CMK (cell line): ENCODE data around the gene KCNT1.
A peak's percentile ranks its signal among the peaks of the same experiment; 100 is the strongest.

ENCODE experiments used
- DNase-seq: peaks from one replicate; pipeline ENCODE4 v3.0.0-alpha.2; 2010; ENCODE audit warnings: low read depth

The KCNT1 gene

DNA sequence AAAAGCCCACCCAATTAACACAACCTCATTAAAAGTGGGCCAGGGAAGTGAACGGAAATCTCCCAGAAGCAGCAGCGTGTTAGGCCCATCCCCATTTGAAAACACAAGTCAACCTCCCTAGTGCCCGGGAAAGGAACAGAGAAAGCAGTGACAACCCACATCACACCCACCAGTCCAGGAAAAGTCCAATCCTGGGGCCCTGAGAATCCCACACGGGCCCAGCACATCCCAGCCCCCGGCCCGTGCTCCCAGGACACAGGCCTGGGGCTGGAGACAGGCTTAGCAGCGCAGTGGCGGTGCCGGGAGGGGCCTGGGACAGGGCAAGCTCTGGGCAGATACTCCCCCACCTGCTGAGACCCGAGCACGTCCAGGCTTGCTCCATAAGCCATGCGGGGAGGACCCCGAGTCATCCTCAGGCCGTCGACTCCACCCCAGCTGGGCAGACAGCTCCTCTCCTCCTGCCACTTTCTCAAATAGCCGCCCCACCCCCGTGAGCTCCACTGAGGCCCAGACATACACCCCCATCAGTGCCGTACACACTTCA, 101.0 kb downstream of the KCNT1 start:
- DNase-seq = no peak

DNA sequence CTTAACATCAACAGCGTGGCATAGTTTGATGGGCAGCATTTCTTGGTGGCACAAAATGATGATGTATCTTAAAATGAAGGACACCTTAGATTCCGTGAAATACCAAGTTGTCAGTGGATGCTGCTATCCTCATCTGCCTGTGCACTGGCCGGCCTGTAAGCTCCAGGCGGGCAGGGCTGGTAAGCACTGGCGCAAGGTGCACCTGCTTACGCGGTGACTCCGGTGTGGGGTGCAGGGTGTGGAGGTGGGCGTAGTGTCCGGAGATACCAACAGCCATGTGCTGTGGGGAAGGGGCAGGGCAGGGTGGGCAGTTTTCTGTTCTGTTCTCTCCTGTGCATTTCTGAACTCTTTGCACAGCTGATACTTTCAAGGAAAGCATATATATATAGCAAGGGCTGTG, 101.5 kb downstream of the KCNT1 start:
- DNase-seq = no peak

DNA sequence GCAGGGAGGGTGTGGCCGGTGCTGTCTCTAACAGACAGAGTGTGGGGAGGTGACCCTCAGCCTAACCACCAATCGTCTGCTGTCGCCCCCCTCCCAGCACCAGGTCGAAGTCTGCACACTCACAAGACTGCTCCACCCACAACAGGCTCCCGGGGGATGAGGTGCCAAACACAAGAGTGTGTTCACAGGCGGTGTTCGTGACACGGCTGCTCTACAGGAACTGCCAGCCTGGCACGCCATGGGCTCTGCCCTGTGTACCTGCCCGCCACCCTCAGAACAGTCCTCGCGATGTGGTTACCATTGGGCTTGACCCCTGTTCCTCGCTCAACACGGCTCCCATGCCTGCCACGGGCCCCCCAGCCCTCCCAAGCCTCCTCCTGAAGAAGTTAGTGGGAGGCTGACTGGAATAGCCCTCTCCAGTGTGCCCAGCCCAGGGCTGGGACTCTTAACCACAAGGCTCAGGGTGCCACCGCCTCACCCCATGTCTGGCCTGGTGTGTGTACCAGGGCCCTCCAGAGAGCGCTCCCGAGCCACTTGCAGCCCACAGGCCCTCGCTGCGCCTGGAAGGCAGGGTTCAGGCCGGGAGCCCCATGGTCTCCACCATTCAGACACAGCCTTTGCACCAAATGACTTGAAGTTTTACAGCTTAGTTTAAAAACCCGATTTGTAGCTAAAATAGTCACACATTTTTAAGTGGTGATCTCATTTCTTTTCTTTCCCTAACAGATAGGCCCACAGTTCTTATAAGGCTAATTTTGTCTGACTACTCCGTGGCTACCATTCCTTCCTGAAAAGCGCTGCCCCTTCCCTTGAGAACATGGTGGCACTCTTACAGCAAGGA, 102.8 kb downstream of the KCNT1 start:
- DNase-seq = no peak

DNA sequence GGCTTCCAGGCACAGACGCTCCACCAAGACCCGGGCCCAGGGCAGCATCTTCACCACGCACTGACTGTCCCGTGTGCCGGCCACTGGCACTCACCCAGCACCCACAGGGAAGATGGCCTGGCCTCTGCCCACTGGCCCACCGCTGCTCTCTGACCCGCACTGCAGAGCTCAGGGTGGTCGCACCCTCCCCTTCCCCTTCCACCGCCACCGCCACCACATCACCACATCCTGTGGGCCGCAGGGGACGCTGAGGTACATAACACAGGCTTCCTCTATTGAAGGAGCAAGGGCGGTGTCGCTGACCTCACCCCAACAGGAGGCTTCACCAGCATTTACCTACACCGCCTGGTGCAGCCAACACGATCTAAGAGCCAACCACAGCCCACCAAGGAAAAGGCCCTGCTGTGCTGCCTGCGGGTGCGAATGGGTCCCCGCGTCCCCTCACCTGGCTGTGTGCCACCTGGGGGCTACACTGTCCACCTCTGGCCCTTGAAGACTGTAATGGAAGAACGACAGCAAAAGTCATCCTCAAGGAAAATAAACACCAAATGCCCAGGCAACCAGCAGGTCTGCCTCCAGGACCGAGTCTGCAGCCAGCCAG, 103.5 kb downstream of the KCNT1 start:
- DNase-seq = peak; percentile 22

DNA sequence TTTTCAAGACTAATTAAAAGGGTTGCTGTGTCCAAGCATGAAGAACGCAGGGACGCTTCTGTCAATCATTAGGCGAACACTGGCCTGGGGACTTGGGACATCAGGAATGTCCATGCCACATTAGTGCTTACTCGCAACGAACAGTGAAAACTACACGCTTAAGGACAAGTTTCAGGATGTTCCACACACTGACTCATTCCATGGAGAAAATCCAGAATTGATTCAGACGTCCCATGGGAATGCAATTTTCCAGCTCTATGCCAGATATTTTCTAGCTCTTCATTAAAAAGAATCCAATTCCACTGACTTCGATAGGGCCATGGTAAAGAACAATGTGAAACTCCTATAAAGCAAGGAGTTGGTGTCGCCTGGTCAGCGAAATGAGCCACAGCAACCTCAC, 107.2 kb downstream of the KCNT1 start:
- no peak for DNase-seq

DNA sequence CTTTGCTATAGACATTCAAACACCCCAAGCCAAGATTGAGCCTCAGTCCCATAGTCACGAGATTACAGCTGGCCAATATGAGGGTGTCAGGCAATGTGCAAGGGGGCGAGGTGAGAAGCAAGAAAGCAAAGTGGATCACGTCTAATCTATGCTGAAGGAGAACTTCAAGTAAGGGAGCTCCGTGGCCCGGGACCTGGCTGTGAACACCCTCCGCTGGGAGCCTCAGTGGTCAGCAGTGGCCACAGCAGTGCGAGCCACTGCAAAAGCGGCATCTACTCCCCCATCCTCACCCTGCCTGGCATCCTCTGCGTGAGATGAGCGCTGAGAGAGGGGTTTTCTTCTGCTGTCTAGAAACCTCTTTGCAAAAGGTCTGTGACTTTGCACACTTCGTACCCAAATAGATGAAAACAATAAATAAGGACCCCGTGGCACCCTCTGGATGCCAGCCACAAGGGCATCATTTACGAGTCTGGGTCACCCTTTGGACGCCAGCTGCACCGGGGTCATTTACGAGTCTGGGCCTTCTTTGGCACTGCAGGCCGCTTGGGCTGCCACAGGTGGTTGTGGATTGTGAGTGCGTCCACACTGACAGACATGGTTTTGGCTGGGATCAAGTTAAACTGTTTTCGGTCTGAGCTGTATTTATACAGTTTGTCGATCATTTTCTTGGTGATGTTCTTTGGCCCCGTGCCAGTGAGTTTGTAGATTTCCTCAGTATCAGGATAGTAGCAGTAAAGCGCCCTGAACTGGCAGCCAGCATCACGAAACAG, 109.0 kb downstream of the KCNT1 start:
- no peak for DNase-seq

DNA sequence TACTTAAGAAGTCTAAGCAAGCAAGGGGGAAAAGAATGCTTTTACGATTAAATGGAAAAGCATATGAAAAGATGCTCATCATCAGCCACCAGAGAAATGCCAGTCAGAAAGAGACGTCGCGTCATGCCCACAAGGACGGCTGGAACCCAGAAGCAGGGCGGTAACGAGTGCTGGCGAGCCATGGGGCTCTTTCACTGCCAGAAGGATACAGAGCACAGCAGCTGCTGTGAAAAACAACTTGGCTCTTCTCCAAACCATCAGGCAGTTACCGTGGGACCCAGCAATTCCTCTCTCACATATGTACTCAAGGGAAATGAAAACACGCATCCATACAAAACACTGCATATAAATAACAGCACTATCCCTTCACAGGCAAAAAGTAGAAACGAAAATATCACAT, 109.8 kb downstream of the KCNT1 start:
- no peak for DNase-seq

DNA sequence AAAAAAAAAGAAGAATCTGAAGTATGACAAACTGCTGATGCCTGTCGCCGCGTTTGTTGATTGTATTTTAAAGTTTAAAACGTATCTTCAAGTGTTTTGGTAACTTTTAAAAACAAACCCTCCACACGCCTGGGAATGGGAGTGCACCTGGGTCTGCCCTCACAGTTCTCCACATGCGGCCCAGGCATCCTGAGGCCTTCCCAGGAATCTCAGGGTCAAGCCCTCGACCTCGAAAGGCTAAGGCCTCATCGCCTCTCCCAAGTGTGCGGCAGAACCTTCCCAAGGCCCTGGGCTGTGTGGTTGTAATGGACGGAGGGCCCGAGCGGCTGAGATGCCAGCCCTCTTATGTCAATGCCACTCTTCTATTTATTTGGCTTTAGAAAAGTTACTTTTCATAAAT, 111.0 kb downstream of the KCNT1 start:
- DNase-seq = no peak

DNA sequence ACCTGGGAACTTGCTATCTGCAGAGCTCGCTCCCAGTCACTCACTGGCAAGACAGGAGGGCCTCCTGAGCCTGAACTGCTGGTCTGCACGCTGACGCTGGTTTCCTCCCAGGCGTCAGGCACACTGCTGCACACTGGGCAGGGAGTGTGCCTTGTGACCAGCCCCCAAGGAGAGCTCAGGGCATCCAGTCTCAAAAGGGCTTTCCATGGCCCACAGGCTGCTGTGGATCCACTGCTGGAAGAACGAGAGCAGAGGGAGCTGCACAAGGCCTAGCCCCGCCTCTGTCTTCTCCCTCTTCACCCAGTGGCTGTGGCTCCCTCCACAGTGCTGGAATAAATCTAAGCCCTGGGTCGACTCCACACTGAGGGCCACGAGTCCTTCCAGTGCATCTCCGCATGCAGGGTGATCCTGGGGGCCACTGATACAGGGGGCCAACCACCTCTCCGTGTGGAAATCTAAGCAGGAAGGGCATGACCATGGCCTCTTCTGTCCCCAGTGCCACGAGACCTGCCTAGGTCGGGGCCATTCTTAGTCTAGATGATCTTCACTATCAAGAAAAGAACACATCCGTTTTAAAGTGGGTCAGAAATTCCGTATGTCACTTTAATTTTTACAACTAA, 111.8 kb downstream of the KCNT1 start:
- no peak for DNase-seq

DNA sequence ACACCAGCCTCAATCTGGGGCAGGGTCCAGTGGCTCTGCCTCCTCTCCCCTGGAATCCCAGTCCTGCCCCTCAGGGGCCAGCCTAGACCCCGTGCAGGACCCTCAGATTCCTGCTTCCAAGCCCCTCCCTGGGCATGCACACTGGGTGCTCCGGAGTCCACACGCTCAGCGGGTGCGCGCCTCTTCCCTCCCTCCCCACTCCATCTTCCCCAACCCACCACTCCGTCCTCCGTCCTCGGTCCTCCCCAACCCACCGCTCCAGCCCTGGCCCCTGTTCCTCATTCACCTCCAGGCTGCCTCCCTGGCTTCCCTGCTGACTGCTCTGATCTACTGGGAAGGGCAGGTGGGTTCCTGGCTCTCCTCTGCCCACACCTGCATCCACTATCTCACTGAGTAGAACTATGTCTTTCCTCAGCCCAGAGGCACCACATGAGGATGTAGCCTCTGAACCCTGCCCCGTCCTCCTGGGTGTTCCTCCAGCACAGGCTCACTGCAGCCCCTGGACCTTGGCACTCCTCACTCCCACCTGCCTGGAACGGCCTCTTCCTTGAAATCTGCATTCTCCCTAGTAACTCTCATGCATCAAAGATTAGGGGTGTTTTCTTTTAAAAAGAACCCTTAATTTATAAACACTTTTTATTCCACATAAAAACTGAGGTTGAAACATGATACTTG, 112.6 kb downstream of the KCNT1 start:
- no peak for DNase-seq

DNA sequence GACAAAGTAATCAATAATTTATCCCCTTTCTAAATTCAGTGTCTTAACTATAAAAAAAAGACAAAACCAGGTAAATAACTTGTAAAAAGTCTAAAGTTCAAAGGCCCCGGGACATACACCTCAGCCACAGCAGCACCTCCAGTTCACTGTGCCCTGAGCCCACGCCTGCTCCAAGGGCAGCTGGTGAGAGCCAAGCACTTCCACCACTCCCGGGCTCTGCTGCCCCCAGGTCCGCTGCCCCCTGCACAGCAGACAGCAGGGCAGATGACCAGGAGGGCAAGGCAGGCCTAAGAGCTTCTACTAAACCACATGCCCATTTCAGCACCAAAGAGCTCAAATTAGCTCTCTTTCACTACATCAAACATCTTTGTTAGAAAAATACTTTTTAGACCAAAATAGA, 113.4 kb downstream of the KCNT1 start:
- no peak for DNase-seq

DNA sequence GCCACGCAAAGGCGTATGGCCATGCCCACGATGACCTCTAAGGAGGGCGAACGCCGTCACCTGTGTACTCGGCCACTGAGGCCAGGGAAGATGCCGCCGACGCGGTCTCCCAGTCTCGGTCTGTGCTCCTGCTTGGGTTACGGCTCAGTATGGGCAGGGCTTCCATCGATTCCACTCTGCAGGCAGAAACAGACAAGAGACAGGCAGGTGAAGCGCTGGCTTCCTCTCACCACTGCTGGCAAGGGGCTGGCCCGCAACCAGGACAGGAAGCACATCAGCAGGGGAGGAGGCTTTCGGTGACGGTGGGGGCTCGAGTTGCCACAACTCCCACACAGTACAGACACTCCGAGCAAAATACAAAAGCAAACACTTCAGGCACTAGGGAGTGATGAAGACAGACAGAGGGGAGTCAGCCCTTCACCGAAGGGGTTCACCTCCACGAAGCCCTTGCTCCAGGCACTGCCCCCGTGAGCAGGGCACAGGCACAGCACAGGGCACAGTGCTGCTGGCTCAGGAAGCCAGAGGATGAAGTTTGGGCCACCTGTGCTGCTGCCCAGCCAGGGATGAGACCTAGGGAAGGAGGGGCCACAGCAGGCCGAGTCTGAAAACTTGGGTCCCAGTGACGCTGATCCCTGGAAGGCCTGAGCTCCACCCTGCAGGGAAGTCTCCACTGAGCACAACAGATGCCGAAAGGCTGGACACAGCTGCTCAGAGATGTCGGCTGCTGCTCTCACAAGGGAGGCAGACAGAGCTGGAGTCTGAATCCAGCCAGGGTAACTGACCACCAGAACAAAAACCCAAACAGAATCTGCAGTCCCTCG, 114.1 kb downstream of the KCNT1 start:
- no peak for DNase-seq

DNA sequence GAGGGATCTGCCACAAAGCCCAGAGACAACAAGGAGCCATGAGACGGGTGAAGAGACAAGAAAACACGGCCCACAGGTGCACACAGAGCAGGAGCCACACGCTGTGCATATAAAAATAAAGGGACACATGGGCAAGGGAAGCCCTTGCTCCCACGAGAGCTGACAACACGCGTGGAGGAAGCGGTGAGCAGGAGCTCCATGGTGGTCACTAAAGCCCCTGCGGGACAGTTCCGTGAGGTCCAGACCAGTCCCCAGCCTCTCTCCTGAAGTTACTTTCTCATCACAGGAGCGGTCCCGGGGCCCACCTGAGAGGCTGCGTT, 114.6 kb downstream of the KCNT1 start:
- DNase-seq = no peak

DNA sequence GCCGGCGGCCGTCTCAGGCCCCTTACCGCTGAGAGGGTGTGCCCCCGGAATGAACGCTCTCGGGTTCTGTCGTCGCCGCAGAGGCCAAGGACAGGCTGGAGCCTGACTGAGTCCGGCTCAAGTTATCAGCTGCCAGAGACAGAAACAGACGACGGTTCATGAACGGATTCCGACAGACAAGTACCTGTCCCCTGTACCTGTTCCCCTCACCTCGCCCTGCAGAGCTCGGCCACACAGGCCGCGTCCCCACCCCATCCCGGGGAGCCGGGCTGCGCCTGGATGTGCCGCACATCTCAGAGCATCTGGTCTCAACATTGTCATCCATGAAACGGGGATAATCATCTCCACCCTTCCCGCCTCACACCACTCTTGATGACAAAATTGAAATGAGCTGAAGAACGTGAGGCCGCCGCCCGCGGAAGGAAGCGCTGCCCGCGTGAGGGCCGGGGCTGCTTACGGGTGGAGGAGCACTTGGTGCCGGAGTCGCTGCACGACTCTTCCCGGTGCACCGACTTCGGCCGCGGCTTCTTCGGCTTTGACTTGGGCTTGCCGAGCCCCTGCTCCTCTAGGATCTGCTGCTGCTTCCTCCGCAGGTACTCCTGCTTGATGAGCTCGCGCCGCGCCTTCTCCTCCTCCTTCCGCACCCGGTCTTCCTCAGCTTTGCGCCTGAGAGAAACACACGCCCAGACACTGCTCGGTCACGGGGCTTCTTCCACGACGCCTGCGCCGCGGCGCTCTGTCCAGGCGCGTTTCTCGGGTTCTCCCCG, 116.1 kb downstream of the KCNT1 start:
- DNase-seq = no peak

DNA sequence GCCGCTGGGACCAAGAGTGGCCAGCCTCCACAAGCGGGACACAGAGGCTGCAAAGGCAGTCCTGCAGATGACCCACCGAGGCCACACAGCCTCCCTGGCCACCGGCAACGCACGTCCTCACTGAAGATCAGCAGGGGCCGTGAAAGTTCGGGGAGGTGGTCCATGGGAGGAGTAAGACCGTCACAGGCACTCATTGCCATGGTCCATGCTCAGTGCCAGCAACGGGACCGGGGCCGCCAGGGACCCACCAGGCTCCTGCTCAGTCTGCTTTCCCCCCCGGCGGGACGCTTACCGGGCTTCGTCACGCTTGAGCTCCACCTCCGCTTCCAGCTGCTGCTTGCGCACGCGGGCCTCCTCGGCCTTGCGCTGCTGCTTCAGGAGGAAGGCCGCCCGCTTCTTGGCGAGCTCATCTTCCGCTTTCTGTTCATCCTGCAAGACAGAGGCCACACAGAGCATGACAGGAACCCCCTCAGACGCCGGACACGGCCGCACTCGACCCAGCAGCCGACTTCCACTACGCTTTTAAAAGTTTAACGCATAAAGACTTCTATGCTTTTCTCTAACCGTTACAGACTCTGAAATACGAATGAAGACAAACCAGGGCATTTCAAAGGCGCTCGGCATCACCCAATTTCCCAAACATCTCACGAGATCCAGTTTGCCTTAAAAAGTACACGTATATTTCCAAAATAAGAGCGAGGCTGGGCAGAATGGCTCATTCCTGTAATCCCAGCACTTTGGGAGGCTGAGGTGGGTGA, 116.9 kb downstream of the KCNT1 start:
- no peak for DNase-seq

DNA sequence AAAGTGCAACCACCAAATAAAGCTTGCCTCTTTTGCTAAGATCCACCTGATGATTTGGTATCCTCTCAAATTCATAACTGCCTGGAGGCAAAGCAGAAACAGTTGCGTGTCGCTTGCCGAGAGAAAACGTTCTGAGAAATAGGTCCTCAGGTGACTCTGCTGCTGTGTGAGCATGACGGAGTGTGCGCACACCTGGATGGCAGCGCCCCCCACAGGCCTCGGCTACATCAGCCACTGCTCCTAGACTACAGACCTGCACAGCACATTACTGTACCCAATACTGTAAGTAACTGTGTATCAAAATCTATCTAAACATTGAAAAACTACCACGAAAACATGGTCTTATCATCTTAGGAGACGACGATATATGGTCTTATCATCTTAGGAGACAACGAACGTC, 117.9 kb downstream of the KCNT1 start:
- DNase-seq = no peak

DNA sequence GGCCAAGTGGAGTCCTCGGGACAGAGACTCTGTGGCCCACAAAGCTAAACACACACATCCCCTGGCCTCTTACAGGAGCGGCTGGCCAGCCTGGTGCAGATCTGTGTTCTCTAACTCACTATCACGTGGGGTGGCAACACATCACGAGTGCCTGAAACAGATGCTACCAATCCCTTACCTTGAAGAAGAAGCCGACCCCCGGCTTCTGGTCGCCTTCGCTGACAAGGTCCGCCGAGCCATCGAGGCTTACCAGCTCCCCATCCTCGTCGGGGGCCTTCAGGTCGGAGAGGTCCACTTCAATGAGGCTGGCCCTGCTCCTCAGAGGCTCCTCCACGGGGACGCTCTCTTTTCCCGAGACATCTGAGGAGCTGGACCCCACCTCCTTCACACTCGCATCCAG, 118.7 kb downstream of the KCNT1 start:
- no peak for DNase-seq

DNA sequence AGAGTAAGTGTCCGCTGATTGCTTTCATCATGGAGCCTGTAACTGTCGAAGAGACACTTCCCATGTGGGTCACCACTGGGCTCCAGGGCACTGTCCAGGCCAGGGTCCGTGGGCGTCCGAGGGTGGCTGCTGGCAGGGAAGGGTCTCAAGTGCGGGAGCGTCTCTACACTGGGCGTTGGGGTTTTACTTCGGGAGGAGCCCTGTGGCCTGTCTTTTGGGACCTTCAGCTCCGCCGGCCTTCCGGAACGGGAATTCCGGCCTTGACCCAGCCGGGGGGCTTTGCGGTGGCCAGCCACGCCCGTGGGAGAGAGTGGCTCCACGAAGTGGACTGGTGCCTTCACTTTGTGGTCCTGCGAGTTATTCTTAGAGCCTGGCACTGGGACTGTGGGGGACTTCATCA, 119.1 kb downstream of the KCNT1 start:
- no peak for DNase-seq

DNA sequence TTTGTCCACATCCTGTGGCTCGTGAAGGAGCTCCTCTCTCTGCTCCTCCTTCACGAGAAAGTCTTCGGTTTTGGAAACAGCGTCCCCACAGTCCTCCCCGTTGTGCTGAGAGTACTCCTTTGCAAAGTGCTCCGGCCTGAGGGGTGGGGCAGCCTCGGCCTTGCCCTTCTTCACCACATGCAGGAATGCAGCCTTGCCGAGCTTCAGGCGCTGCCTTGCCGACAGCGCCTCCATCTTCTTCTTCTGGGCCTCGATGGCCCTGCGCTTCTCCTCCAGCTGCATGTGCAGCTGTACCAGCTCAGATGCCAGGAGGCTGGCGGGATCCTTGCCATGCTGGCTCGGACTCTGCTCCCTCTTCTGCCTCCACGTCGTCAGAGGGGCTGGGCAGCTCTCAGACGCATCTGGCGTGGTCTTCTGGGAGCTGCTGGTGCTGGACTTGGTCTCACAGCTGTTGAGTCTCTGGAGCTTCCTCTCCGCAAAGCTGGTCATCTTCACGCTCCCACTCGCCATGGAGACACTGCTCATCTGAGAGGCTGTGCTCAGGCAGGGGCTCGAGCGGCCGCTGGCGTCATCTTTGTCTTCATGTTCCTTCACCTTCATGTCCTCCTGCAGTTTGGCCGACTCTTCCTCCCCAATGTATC, 119.9 kb downstream of the KCNT1 start:
- DNase-seq = no peak
